NCI-H460 (cell line): ENCODE results near the gene MYZAP. TPM values are rescaled to one million over a fixed set of nuclear protein-coding genes. Genes with fewer than 3 reads are reported as not detected.

Source experiments
- DNase-seq: peaks from one replicate; pipeline ENCODE4 v3.0.0-alpha.2; 2016; ENCODE audit warnings: low read depth; ENCODE audit errors: extremely low read depth
- total RNA-seq: library from RNA; depleted of rRNA; stranded (reverse); fragments of >200 nt; shearing (Covaris generic); gene quantifications from 2 replicates; pipeline ENCODE4 v1.2.3, GENCODE V29; 2014

Gene MYZAP
- total RNA-seq, 1 experiment from 2014 or later: not detected

GRCh38 chr15:57654153-57654852 lies 62.6 kb downstream of the MYZAP start:
- no peak for DNase-seq

GRCh38 chr15:57655053-57655452 lies 63.3 kb downstream of the MYZAP start:
- DNase-seq: no peak

- DNase-seq: no peak
Observed at GRCh38 chr15:57655809-57656208, 64.1 kb downstream of the MYZAP start.

GRCh38 chr15:57656434-57656833 lies 64.7 kb downstream of the MYZAP start:
- no peak for DNase-seq

GRCh38 chr15:57657619-57658018 lies 65.9 kb downstream of the MYZAP start:
- no peak for DNase-seq

- DNase-seq: no peak
Observed at GRCh38 chr15:57662091-57662744, 70.5 kb downstream of the MYZAP start.

GRCh38 chr15:57662802-57663201 lies 71.1 kb downstream of the MYZAP start:
- DNase-seq: no peak

GRCh38 chr15:57663262-57663661 lies 71.6 kb downstream of the MYZAP start:
- DNase-seq: no peak

GRCh38 chr15:57665194-57665593 lies 73.5 kb downstream of the MYZAP start:
- DNase-seq: no peak

GRCh38 chr15:57665939-57666338 lies 74.2 kb downstream of the MYZAP start:
- no peak for DNase-seq

- DNase-seq: peak; percentile 40
Observed at GRCh38 chr15:57667171-57667849, 75.6 kb downstream of the MYZAP start.

- DNase-seq: no peak
Observed at GRCh38 chr15:57668016-57668415, 76.3 kb downstream of the MYZAP start.

GRCh38 chr15:57671636-57672035 lies 79.9 kb downstream of the MYZAP start:
- no peak for DNase-seq

GRCh38 chr15:57675481-57676181 lies 83.9 kb downstream of the MYZAP start:
- no peak for DNase-seq

GRCh38 chr15:57676585-57676984 lies 84.9 kb downstream of the MYZAP start:
- DNase-seq: no peak

GRCh38 chr15:57677204-57677603 lies 85.5 kb downstream of the MYZAP start:
- no peak for DNase-seq

GRCh38 chr15:57680021-57680420 lies 88.3 kb downstream of the MYZAP start:
- DNase-seq: no peak

GRCh38 chr15:57681011-57681410 lies 89.3 kb downstream of the MYZAP start:
- no peak for DNase-seq

- no peak for DNase-seq
Observed at GRCh38 chr15:57683481-57683880, 91.8 kb downstream of the MYZAP start.

- no peak for DNase-seq
Observed at GRCh38 chr15:57684491-57685151, 92.9 kb downstream of the MYZAP start.
